SK-N-MC (cell line): ENCODE data around the gene DYNC2H1.

Experiments
- DNase-seq: peaks from one replicate; pipeline ENCODE4 v3.0.0-alpha.2; 2011; ENCODE audit warnings: low read depth, low spot score
- H3K27ac ChIP-seq: fragments of 200-600 bp; sonication (generic); 2 replicates; pipeline ENCODE4 v1.5.1; 2016; ENCODE audit warnings: mixed run types
- H3K36me3 ChIP-seq: fragments of 200-600 bp; sonication (generic); 2 replicates; pipeline ENCODE4 v1.6.1; 2017; ENCODE audit warnings: antibody characterized with exemption, low read length, mixed read lengths; ENCODE audit not compliant: insufficient read depth
- H3K4me3 ChIP-seq: fragments of 200-600 bp; sonication (generic); 2 replicates; pipeline ENCODE4 v1.5.1; 2016
- H3K9ac ChIP-seq: fragments of 200-600 bp; sonication (generic); 2 replicates; pipeline ENCODE4 v1.8.0; 2017; ENCODE audit warnings: mixed run types, mixed read lengths; ENCODE audit not compliant: insufficient read length
- H3K9me3 ChIP-seq: fragments of 200-600 bp; sonication (generic); 2 replicates; pipeline ENCODE4 v1.6.1; 2017; ENCODE audit warnings: low read depth, mild to moderate bottlenecking, antibody characterized with exemption, low read length, moderate library complexity, mixed read lengths
- EZH2 ChIP-seq: fragments of 200-600 bp; sonication (generic); IDR thresholded peaks from one replicate; pipeline ENCODE4 v1.6.1; 2017; ENCODE audit warnings: antibody characterized with exemption
- FOXP2 ChIP-seq: optimal IDR thresholded peaks from 2 replicates; pipeline ENCODE3; 2011; ENCODE audit warnings: mild to moderate bottlenecking, moderate library complexity; ENCODE audit not compliant: insufficient read depth; ENCODE audit errors: extremely low read length, control extremely low read depth
- POLR2AphosphoS5 ChIP-seq: IDR thresholded peaks from 2 replicates; pipeline ENCODE4 v1.6.1; 2012; ENCODE audit warnings: mild to moderate bottlenecking, low read depth, low read length, borderline replicate concordance

DYNC2H1 gene

GRCh38 chr11:103441021-103441420, 331.8 kb downstream of the DYNC2H1 start:
- no peak for TF ChIP-seq FOXP2
- no peak for TF ChIP-seq EZH2
- no peak for TF ChIP-seq POLR2AphosphoS5
- no peaks in the 10 kb centered on the region for H3K9me3 ChIP-seq
- no peak overlapping the region for H3K27ac ChIP-seq
- H3K36me3 ChIP-seq: peaks cover 2% of the 10 kb centered on the region; the same call in 1 of the 2 replicates
- no peak overlapping the region for H3K4me3 ChIP-seq
- DNase-seq: no peak
- no peak overlapping the region for H3K9ac ChIP-seq

GRCh38 chr11:103448966-103449365, 339.7 kb downstream of the DYNC2H1 start:
- no peak for DNase-seq
- no peak overlapping the region for H3K27ac ChIP-seq
- no peak overlapping the region for H3K9ac ChIP-seq
- TF ChIP-seq FOXP2 (no peak), EZH2 (no peak), POLR2AphosphoS5 (no peak)
- H3K36me3 ChIP-seq: no peaks in the 10 kb centered on the region
- no peaks in the 10 kb centered on the region for H3K9me3 ChIP-seq
- no peak overlapping the region for H3K4me3 ChIP-seq

- DNase-seq: no peak
- H3K27ac ChIP-seq: no peak overlapping the region
- H3K4me3 ChIP-seq: no peak overlapping the region
- TF ChIP-seq POLR2AphosphoS5 (no peak), EZH2 (no peak), FOXP2 (no peak)
- H3K36me3 ChIP-seq: no peaks in the 10 kb centered on the region
- H3K9ac ChIP-seq: no peak overlapping the region
- H3K9me3 ChIP-seq: no peaks in the 10 kb centered on the region
Observed at GRCh38 chr11:103450241-103450640, 341.0 kb downstream of the DYNC2H1 start.

- DNase-seq: no peak
Observed at GRCh38 chr11:103453126-103453525, 343.9 kb downstream of the DYNC2H1 start.

GRCh38 chr11:103453915-103454709, 344.9 kb downstream of the DYNC2H1 start:
- DNase-seq: no peak
- H3K36me3 ChIP-seq: no peaks in the 10 kb centered on the region; the same call in 1 of the 2 replicates
- no peak overlapping the region for H3K4me3 ChIP-seq
- no peak for TF ChIP-seq EZH2
- TF ChIP-seq POLR2AphosphoS5: no peak
- no peak for TF ChIP-seq FOXP2
- H3K9ac ChIP-seq: no peak overlapping the region
- H3K27ac ChIP-seq: no peak overlapping the region
- no peaks in the 10 kb centered on the region for H3K9me3 ChIP-seq

More at GRCh38 chr11:103453126-103453525, 343.9 kb downstream of the DYNC2H1 start:
- no peaks in the 10 kb centered on the region for H3K36me3 ChIP-seq
- H3K9me3 ChIP-seq: no peaks in the 10 kb centered on the region
- H3K4me3 ChIP-seq: no peak overlapping the region
- no peak overlapping the region for H3K9ac ChIP-seq
- H3K27ac ChIP-seq: no peak overlapping the region
- TF ChIP-seq POLR2AphosphoS5 (no peak), FOXP2 (no peak), EZH2 (no peak)

GRCh38 chr11:103464420-103464819, 355.2 kb downstream of the DYNC2H1 start:
- Histone ChIP-seq H3K27ac (no peak overlapping the region), H3K9me3 (no peaks in the 10 kb centered on the region), H3K4me3 (no peak overlapping the region), H3K36me3 (no peaks in the 10 kb centered on the region; the same call in 1 of the 2 replicates), H3K9ac (no peak overlapping the region)
- DNase-seq: no peak
- TF ChIP-seq EZH2 (no peak), FOXP2 (no peak), POLR2AphosphoS5 (no peak)

- no peak overlapping the region for H3K9ac ChIP-seq
- no peak for DNase-seq
- H3K9me3 ChIP-seq: no peaks in the 10 kb centered on the region
- H3K27ac ChIP-seq: no peak overlapping the region
- H3K4me3 ChIP-seq: no peak overlapping the region
- TF ChIP-seq POLR2AphosphoS5 (no peak), EZH2 (no peak), FOXP2 (no peak)
- no peaks in the 10 kb centered on the region; the same call in 1 of the 2 replicates for H3K36me3 ChIP-seq
Observed at GRCh38 chr11:103465555-103466140, 356.4 kb downstream of the DYNC2H1 start.

GRCh38 chr11:103471546-103471945, 362.3 kb downstream of the DYNC2H1 start:
- Histone ChIP-seq H3K9me3 (no peaks in the 10 kb centered on the region), H3K4me3 (no peak overlapping the region), H3K9ac (no peak overlapping the region), H3K27ac (no peak overlapping the region), H3K36me3 (no peaks in the 10 kb centered on the region; the same call in 1 of the 2 replicates)
- DNase-seq: no peak
- TF ChIP-seq EZH2 (no peak), FOXP2 (no peak), POLR2AphosphoS5 (no peak)
